A673 (cell line): Measurements from ENCODE around the gene PLCD1. TPM values are rescaled to one million over a fixed set of nuclear protein-coding genes. Genes with fewer than 3 reads are reported as not detected.

Source experiments
- BruUV-seq: library from RNA; stranded (reverse); fragments of 400-500 nt; replicated peaks from 2 replicates; lab custom pipeline; 2021; lab: Mats Ljungman, UMichigan
- CTCF ChIA-PET: fragments of 300-600 bp; sonication (Branson Sonifier 250); formaldehyde crosslinking; loops from one replicate; lab custom pipeline; 2022; ENCODE audit warnings: antibody characterized with exemption; lab: Charles Lee
- POLR2A ChIA-PET: fragments of 300-600 bp; sonication (Branson Sonifier 250); formaldehyde crosslinking; loops from one replicate; lab custom pipeline; 2022; ENCODE audit warnings: antibody characterized with exemption; ENCODE audit not compliant: low non-redundant PET; lab: Charles Lee
- DNase-seq: peaks from one replicate; pipeline ENCODE4 v3.0.0-alpha.2; 2015; ENCODE audit warnings: low spot score
- H3K27ac ChIP-seq: fragments of 200-600 bp; sonication (generic); 2 replicates; pipeline ENCODE4 v1.5.1; 2016; ENCODE audit warnings: mixed run types, low read depth, mild to moderate bottlenecking, mixed read lengths, antibody characterized with exemption, low read length; ENCODE audit not compliant: poor library complexity, severe bottlenecking
- H3K27me3 ChIP-seq: fragments of 200-600 bp; sonication (generic); replicated peaks from 2 replicates; pipeline ENCODE4 v1.6.1; 2017; ENCODE audit warnings: mixed run types, low read depth, mild to moderate bottlenecking, mixed read lengths, antibody characterized with exemption, low read length; ENCODE audit not compliant: insufficient read depth, poor library complexity
- H3K36me3 ChIP-seq: fragments of 200-600 bp; sonication (generic); 2 replicates; pipeline ENCODE4 v1.6.1; 2016; ENCODE audit warnings: mixed run types, mild to moderate bottlenecking, mixed read lengths, antibody characterized with exemption, low read length; ENCODE audit not compliant: insufficient read depth, poor library complexity, severe bottlenecking
- H3K4me1 ChIP-seq: fragments of 200-600 bp; sonication (generic); 2 replicates; pipeline ENCODE4 v1.6.1; 2017; ENCODE audit warnings: mixed run types, mild to moderate bottlenecking, mixed read lengths, antibody characterized with exemption, low read length; ENCODE audit not compliant: insufficient read depth, poor library complexity, severe bottlenecking
- H3K4me3 ChIP-seq: fragments of 200-600 bp; sonication (generic); 2 replicates; pipeline ENCODE4 v1.5.1; 2016; ENCODE audit warnings: low read depth, mixed run types, mild to moderate bottlenecking, mixed read lengths, low read length; ENCODE audit not compliant: poor library complexity, severe bottlenecking
- H3K9me3 ChIP-seq: fragments of 200-600 bp; sonication (generic); 2 replicates; pipeline ENCODE4 v1.6.1; 2016; ENCODE audit warnings: mixed run types, low read depth, mild to moderate bottlenecking, mixed read lengths, antibody characterized with exemption, low read length; ENCODE audit not compliant: poor library complexity, severe bottlenecking
- EZH2 ChIP-seq: fragments of 200-600 bp; sonication (generic); IDR thresholded peaks from 2 replicates; pipeline ENCODE4 v1.6.1; 2017; ENCODE audit warnings: borderline replicate concordance, low read depth, mild to moderate bottlenecking, mixed read lengths, antibody characterized with exemption, low read length; ENCODE audit not compliant: poor library complexity, severe bottlenecking
- intact Hi-C: fragments of 100-400 bp; cut with micrococcal nuclease; formaldehyde crosslinking; loops from one replicate; pipeline ENCODE4 v1.10.0; 2022; ENCODE audit not compliant: unreplicated experiment
- total RNA-seq: library from RNA; stranded (reverse); gene quantifications from 2 replicates; pipeline ENCODE4 v1.2.3, GENCODE V29; 2021
- TF ChIP-seq, protein P1 (sequence below): fragments of 300-800, 200-600 bp; sonication (generic); conservative IDR thresholded peaks from 2 replicates; pipeline ENCODE4 v1.5.1; 2017; ENCODE audit warnings: low read depth, mild to moderate bottlenecking, antibody characterized with exemption, low read length, moderate library complexity, mixed read lengths

PLCD1 gene
- total RNA-seq, 1 experiment from 2014 or later: 1.1 TPM

GRCh38 chr3:37967260-37967881, 62.1 kb downstream of the PLCD1 start:
- Histone ChIP-seq H3K27ac (no peak overlapping the region), H3K4me3 (no peak overlapping the region), H3K36me3 (no peaks in the 10 kb centered on the region), H3K4me1 (peaks cover 13% of the 10 kb centered on the region), H3K9me3 (no peaks in the 10 kb centered on the region), H3K27me3 (no peaks in the 10 kb centered on the region)
- BruUV-seq: no TSS peak
- DNase-seq: peak; percentile 63
- intact Hi-C loops: loop anchor here (1.0 kb wide), 1 partner anchor 112 kb away; no protein-coding TSS in a partner anchor
- ChIA-PET CTCF (interaction anchor here (0.7 to 1.8 kb wide), 5 partner anchors 11 to 112 kb away, joined by 3 to 14 read pairs (median 3); no protein-coding TSS in a partner anchor), POLR2A (no interaction called here)
- TF ChIP-seq EZH2: no peak
- TF ChIP-seq, protein P1, sequence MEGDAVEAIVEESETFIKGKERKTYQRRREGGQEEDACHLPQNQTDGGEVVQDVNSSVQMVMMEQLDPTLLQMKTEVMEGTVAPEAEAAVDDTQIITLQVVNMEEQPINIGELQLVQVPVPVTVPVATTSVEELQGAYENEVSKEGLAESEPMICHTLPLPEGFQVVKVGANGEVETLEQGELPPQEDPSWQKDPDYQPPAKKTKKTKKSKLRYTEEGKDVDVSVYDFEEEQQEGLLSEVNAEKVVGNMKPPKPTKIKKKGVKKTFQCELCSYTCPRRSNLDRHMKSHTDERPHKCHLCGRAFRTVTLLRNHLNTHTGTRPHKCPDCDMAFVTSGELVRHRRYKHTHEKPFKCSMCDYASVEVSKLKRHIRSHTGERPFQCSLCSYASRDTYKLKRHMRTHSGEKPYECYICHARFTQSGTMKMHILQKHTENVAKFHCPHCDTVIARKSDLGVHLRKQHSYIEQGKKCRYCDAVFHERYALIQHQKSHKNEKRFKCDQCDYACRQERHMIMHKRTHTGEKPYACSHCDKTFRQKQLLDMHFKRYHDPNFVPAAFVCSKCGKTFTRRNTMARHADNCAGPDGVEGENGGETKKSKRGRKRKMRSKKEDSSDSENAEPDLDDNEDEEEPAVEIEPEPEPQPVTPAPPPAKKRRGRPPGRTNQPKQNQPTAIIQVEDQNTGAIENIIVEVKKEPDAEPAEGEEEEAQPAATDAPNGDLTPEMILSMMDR: peak; percentile 72

DNA sequence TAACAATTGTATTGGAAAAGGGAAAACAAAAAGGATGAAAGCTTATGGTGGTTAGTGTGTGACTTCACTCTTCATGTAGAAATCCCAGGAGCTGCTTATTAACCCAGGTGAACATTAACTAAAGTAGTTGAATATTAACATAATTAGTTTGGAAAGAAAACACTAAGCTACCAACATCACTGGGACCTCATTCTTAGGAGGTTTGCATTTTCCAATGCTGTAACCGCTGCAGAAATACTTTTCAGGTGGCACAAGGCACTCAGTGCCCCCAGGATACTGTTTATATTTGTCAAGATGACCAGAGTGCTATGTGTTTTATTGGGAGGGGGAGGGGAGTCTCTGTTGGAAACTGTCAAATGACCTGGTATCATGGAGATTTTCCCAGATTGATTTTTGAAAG, 64.7 kb downstream of the PLCD1 start:
- Histone ChIP-seq H3K27me3 (no peaks in the 10 kb centered on the region), H3K4me1 (peaks cover 27% of the 10 kb centered on the region), H3K4me3 (no peak overlapping the region), H3K9me3 (no peaks in the 10 kb centered on the region), H3K27ac (no peak overlapping the region), H3K36me3 (no peaks in the 10 kb centered on the region)
- TF ChIP-seq EZH2: no peak
- TF ChIP-seq, protein P1: no peak
- no TSS peak for BruUV-seq
- no peak for DNase-seq
- intact Hi-C loops: no loop called here
- POLR2A ChIA-PET: no interaction called here
- CTCF ChIA-PET: no interaction called here

- POLR2A ChIA-PET: no interaction called here
- intact Hi-C loops: no loop called here
- DNase-seq: no peak
- no TSS peak for BruUV-seq
- Histone ChIP-seq H3K27me3 (no peaks in the 10 kb centered on the region), H3K4me3 (no peak overlapping the region), H3K36me3 (no peaks in the 10 kb centered on the region), H3K4me1 (peaks cover 31% of the 10 kb centered on the region), H3K9me3 (no peaks in the 10 kb centered on the region), H3K27ac (no peak overlapping the region)
- CTCF ChIA-PET: no interaction called here
- TF ChIP-seq, protein P1: no peak
- TF ChIP-seq EZH2: no peak
Measured at GRCh38 chr3:37964146-37964545, 65.3 kb downstream of the PLCD1 start.
